Gastrocnemius medialis (tissue), 4 donors: ENCODE results near the gene PPFIA1. TPM values are rescaled to one million over a fixed set of nuclear protein-coding genes. Genes with fewer than 3 reads are reported as not detected.
A peak's percentile ranks its signal among the peaks of the same experiment; 100 is the strongest.

Source experiments
- ATAC-seq, 2 donors: fragments of 150-250 bp; one replicate each; pipeline ENCODE4 v1.9.1; 2016
- DNase-seq, 2 donors: peaks; one replicate each; pipeline ENCODE4 v3.0.0-alpha.2; 2019
- H3K27ac ChIP-seq, 4 donors: fragments of 200-600 bp; sonication (generic); 1 replicate in 1 of 4; 2 replicates in 3 of 4; pipeline ENCODE4 v1.5.1; 2016 to 2018; ENCODE audit warnings: mild to moderate bottlenecking in 2 of 4, moderate library complexity in 1 of 4
- H3K27me3 ChIP-seq, 3 donors: fragments of 200-600 bp; sonication (generic) in 2 of 3; 1 replicate in 1 of 3; 2 replicates in 2 of 3; pipeline versions ENCODE4 v1.5.1 to v1.6.0; 2016 to 2019; ENCODE audit warnings: mild to moderate bottlenecking in 1 of 3, moderate library complexity in 1 of 3
- H3K36me3 ChIP-seq, 2 donors: fragments of 200-600 bp; sonication (generic) in 1 of 2; one replicate each; pipeline ENCODE4 v1.5.1; 2017 to 2018
- H3K4me1 ChIP-seq, 2 donors: fragments of 200-600 bp; sonication (generic) in 1 of 2; one replicate each; pipeline ENCODE4 v1.5.1; 2016 to 2017; ENCODE audit warnings: mild to moderate bottlenecking in 2 of 2
- H3K4me3 ChIP-seq, 4 donors: fragments of 200-600 bp; sonication (generic) in 3 of 4; 1 replicate in 1 of 4; 2 replicates in 3 of 4; pipeline ENCODE4 v1.5.1; 2016 to 2019; ENCODE audit warnings: mild to moderate bottlenecking in 2 of 4
- H3K9me3 ChIP-seq, 3 donors: fragments of 200-600 bp; sonication (generic) in 2 of 3; 1 replicate in 1 of 3; 2 replicates in 2 of 3; pipeline ENCODE4 v1.5.1; 2016 to 2019
- CTCF ChIP-seq, 5 experiments: fragments of 450-650 bp in 3 of 5; fragments of 200-600 bp in 2 of 5; sonication (generic) in 2 of 5; IDR thresholded peaks in 4 of 5; conservative IDR thresholded peaks in 1 of 5; 1 replicate in 4 of 5; 2 replicates in 1 of 5; pipeline ENCODE4 v1.5.1; 2016 to 2019; ENCODE audit warnings: antibody characterized with exemption in 5 of 5, mild to moderate bottlenecking in 3 of 5, moderate library complexity in 3 of 5
- POLR2A ChIP-seq, 2 donors: fragments of 450-650 bp; IDR thresholded peaks; one replicate each; pipeline ENCODE4 v1.6.1; 2017; ENCODE audit warnings: antibody characterized with exemption in 2 of 2, mild to moderate bottlenecking in 2 of 2, moderate library complexity in 2 of 2
- in situ Hi-C, 4 donors: fragments of 200-750 bp; cut with MboI; loops; one replicate each; pipeline versions ENCODE4 v1.15.0 to v1.8.0; 2017; ENCODE audit warnings: low sequenced_read_pairs in 4 of 4
- intact Hi-C: fragments of 100-400 bp; cut with DNase I; formaldehyde crosslinking; loops from one replicate; pipeline ENCODE4 v1.15.1; 2023; ENCODE audit warnings: low total_unique reads
- total RNA-seq, 4 donors: library from RNA; depleted of rRNA; stranded (reverse); fragments of >200 nt; gene quantifications; one replicate each; pipeline versions ENCODE4 v1.1.0 to v1.2.3, GENCODE V29; 2016

The PPFIA1 gene
- total RNA-seq, 4 donors from 2014 or later, result 36.3 to 90.6 (median 46.0) TPM

- no peaks in the 10 kb centered on the region for H3K9me3 ChIP-seq
- H3K4me3 ChIP-seq, result no peak overlapping the region
- no peaks in the 10 kb centered on the region for H3K4me1 ChIP-seq
- TF ChIP-seq CTCF (IDR thresholded peaks at IDR 0.05 in 4 of 5, conservative IDR thresholded peaks at IDR 0.05 in 1 of 5), result no peak
- no peak for TF ChIP-seq POLR2A (IDR thresholded peaks at IDR 0.05)
- intact Hi-C loops, result no loop called here
- H3K27me3 ChIP-seq, result no peaks in the 10 kb centered on the region
- peaks cover 0 to 46% of the 10 kb centered on the region in 2 donors for H3K36me3 ChIP-seq
- in situ Hi-C loops, result no loop called here
- ATAC-seq (no peak), DNase-seq (no peak)
- H3K27ac ChIP-seq, result no peak overlapping the region
Measured at GRCh38 chr11:70364745-70365543, 94.5 kb downstream of the PPFIA1 start.

- no peak for DNase-seq
- peaks cover 0 to 46% of the 10 kb centered on the region in 2 donors for H3K36me3 ChIP-seq
Measured at GRCh38 chr11:70365544-70365927, 95.0 kb downstream of the PPFIA1 start.

GRCh38 chr11:70367071-70367470 lies 96.6 kb downstream of the PPFIA1 start:
- in situ Hi-C loops (no loop called here), intact Hi-C loops (no loop called here)
- Histone ChIP-seq H3K36me3 (peaks cover 0 to 42% of the 10 kb centered on the region in 2 donors), H3K27ac (no peak overlapping the region), H3K4me1 (no peaks in the 10 kb centered on the region), H3K4me3 (no peak overlapping the region), H3K27me3 (no peaks in the 10 kb centered on the region), H3K9me3 (no peaks in the 10 kb centered on the region)
- TF ChIP-seq POLR2A (IDR thresholded peaks at IDR 0.05) (no peak), CTCF (IDR thresholded peaks at IDR 0.05 in 4 of 5, conservative IDR thresholded peaks at IDR 0.05 in 1 of 5) (no peak)
- DNase-seq (no peak), ATAC-seq (peak; percentile 39 to 69)

More at GRCh38 chr11:70365544-70365927, 95.0 kb downstream of the PPFIA1 start:
- intact Hi-C loops, result no loop called here
- no peak for ATAC-seq
- TF ChIP-seq CTCF (IDR thresholded peaks at IDR 0.05 in 4 of 5, conservative IDR thresholded peaks at IDR 0.05 in 1 of 5), result no peak
- no peak for TF ChIP-seq POLR2A (IDR thresholded peaks at IDR 0.05)
- Histone ChIP-seq H3K9me3 (no peaks in the 10 kb centered on the region), H3K27ac (no peak overlapping the region), H3K27me3 (no peaks in the 10 kb centered on the region), H3K4me3 (no peak overlapping the region), H3K4me1 (no peaks in the 10 kb centered on the region)
- in situ Hi-C loops, result no loop called here

GRCh38 chr11:70368961-70369360 lies 98.5 kb downstream of the PPFIA1 start:
- DNase-seq, result no peak
- H3K27me3 ChIP-seq, result no peaks in the 10 kb centered on the region
- H3K9me3 ChIP-seq, result no peaks in the 10 kb centered on the region
- peaks cover 0 to 40% of the 10 kb centered on the region in 2 donors for H3K36me3 ChIP-seq
- H3K4me3 ChIP-seq, result no peak overlapping the region
- no peak overlapping the region for H3K27ac ChIP-seq
- TF ChIP-seq CTCF (IDR thresholded peaks at IDR 0.05 in 4 of 5, conservative IDR thresholded peaks at IDR 0.05 in 1 of 5) (no peak), POLR2A (IDR thresholded peaks at IDR 0.05) (no peak)
- ATAC-seq, result no peak
- in situ Hi-C loops (no loop called here), intact Hi-C loops (no loop called here)
- H3K4me1 ChIP-seq, result no peaks in the 10 kb centered on the region
